RWPE2 (cell line): Measurements from ENCODE around the gene CRIM1.

Experiments used
- ATAC-seq: fragments of 200-7000 bp; cut with Tn5 transposase; 3 replicates; pipeline ENCODE4 v1.9.1; 2021; ENCODE audit warnings: low read depth
- DNase-seq: peaks from one replicate; pipeline ENCODE4 v3.0.0-alpha.2; 2020; ENCODE audit warnings: low spot score
- H3K27ac ChIP-seq: fragments of 450-650 bp; 2 replicates; pipeline ENCODE4 v1.5.1; 2017; ENCODE audit warnings: mild to moderate bottlenecking; ENCODE audit not compliant: poor library complexity, severe bottlenecking
- H3K27me3 ChIP-seq: fragments of 250-450 bp; sonication (Bioruptor Pico); 2 replicates; pipeline ENCODE4 v1.5.1; 2021; ENCODE audit warnings: mild to moderate bottlenecking, moderate library complexity; ENCODE audit not compliant: insufficient read depth, poor library complexity, severe bottlenecking
- H3K36me3 ChIP-seq: fragments of 250-450 bp; sonication (Bioruptor Pico); 2 replicates; pipeline ENCODE4 v1.5.1; 2020; ENCODE audit warnings: low read depth, mild to moderate bottlenecking, moderate library complexity
- H3K4me1 ChIP-seq: fragments of 250-450 bp; sonication (Bioruptor Pico); 2 replicates; pipeline ENCODE4 v1.5.1; 2021; ENCODE audit warnings: mild to moderate bottlenecking, moderate library complexity; ENCODE audit not compliant: insufficient read depth, poor library complexity, severe bottlenecking
- H3K4me3 ChIP-seq: fragments of 250-450 bp; sonication (Bioruptor Pico); 2 replicates; pipeline ENCODE4 v1.5.1; 2021; ENCODE audit warnings: mild to moderate bottlenecking, moderate library complexity; ENCODE audit not compliant: severe bottlenecking
- H3K9me3 ChIP-seq: fragments of 250-450 bp; sonication (Bioruptor Pico); 2 replicates; pipeline ENCODE4 v1.5.1; 2021; ENCODE audit warnings: mild to moderate bottlenecking, moderate library complexity; ENCODE audit not compliant: severe bottlenecking
- CTCF ChIP-seq: fragments of 450-650 bp; IDR thresholded peaks from one replicate; pipeline ENCODE4 v1.5.1; 2017; ENCODE audit warnings: mild to moderate bottlenecking, moderate library complexity; ENCODE audit not compliant: poor library complexity, severe bottlenecking

CRIM1 gene

GRCh38 chr2:36351736-36352349 is 3.7 kb upstream of the CRIM1 start:
- ATAC-seq: no peak
- peak overlapping the region; percentile 47 for H3K27ac ChIP-seq

GRCh38 chr2:36352701-36353100 is 2.9 kb upstream of the CRIM1 start:
- Histone ChIP-seq H3K27ac (peak overlapping the region; percentile 47), H3K4me1 (peaks cover 19% of the 10 kb centered on the region), H3K4me3 (no peak overlapping the region), H3K36me3 (no peaks in the 10 kb centered on the region), H3K27me3 (no peaks in the 10 kb centered on the region), H3K9me3 (no peaks in the 10 kb centered on the region)
- no peak for TF ChIP-seq CTCF
- peak; percentile 39 for ATAC-seq
- DNase-seq: no peak

More at GRCh38 chr2:36351736-36352349, 3.7 kb upstream of the CRIM1 start:
- no peak overlapping the region for H3K4me3 ChIP-seq
- peaks cover 19% of the 10 kb centered on the region for H3K4me1 ChIP-seq
- H3K9me3 ChIP-seq: no peaks in the 10 kb centered on the region
- TF ChIP-seq CTCF: peak; percentile 70
- no peak for DNase-seq
- H3K36me3 ChIP-seq: no peaks in the 10 kb centered on the region
- H3K27me3 ChIP-seq: no peaks in the 10 kb centered on the region

DNA sequence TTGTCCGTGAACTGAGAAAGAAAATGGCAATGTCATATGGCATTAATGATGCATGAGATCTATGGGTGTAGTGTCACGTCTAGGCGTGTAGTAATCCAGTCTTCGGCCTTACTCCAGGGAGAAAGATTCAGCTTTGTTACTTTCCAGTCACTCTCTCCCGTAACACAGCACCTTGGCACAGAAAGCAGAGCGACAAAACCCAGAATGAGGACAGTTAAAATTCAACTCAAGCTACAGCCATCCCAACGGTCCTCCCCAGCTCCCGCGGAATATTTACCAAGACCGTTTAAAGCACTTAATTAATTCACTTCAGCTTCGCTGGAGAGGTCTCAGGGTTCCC is 797 bp upstream of the CRIM1 start:
- H3K4me3 ChIP-seq: peak overlapping the region; percentile 78
- no peak for DNase-seq

DNA sequence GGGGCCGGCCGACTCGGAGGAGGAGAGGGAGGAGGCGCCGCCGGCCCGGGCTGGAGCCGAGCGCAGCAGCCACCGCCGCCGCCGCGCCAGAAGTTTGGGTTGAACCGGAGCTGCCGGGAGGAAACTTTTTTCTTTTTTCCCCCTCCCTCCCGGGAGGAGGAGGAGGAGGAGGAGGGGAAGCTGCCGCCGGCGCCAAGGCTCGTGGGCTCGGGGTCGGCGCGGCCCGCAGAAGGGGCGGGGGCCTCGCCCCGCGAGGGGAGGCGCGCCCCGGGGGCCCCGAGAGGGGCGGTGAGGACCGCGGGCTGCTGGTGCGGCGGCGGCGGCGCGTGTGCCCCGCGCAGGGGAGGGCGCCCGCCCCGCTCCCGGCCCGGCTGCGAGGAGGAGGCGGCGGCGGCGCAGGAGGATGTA is 316 bp downstream of the CRIM1 start:
- Histone ChIP-seq H3K9me3 (no peaks in the 10 kb centered on the region), H3K27ac (peak overlapping the region; percentile 98), H3K4me3 (peak overlapping the region; percentile 78), H3K27me3 (no peaks in the 10 kb centered on the region), H3K4me1 (peaks cover 41% of the 10 kb centered on the region), H3K36me3 (peaks cover 23% of the 10 kb centered on the region)
- no peak for ATAC-seq
- DNase-seq: no peak
- TF ChIP-seq CTCF: no peak

More for the DNA sequence above, 797 bp upstream of the CRIM1 start:
- Histone ChIP-seq H3K4me1 (peaks cover 30% of the 10 kb centered on the region), H3K27ac (peak overlapping the region; percentile 98), H3K9me3 (no peaks in the 10 kb centered on the region), H3K27me3 (no peaks in the 10 kb centered on the region), H3K36me3 (peaks cover 15% of the 10 kb centered on the region)
- no peak for TF ChIP-seq CTCF
- ATAC-seq: no peak

GRCh38 chr2:36356298-36356989 is 866 bp downstream of the CRIM1 start:
- peak; percentile 69 for DNase-seq
- peak overlapping the region; percentile 98 for H3K27ac ChIP-seq

More at GRCh38 chr2:36356298-36356989, 866 bp downstream of the CRIM1 start:
- Histone ChIP-seq H3K27me3 (no peaks in the 10 kb centered on the region), H3K9me3 (no peaks in the 10 kb centered on the region), H3K4me1 (peaks cover 47% of the 10 kb centered on the region), H3K36me3 (peaks cover 24% of the 10 kb centered on the region), H3K4me3 (peak overlapping the region; percentile 78)
- no peak for TF ChIP-seq CTCF
- no peak for ATAC-seq
